Activated gamma-delta T cell treated with anti-CD3 and anti-CD28 coated beads, Interleukin-2, amount 50 U/mL, for 16 hours (primary cell): ENCODE data around the gene SPATA46.

Experiments used
- DNase-seq: peaks from one replicate; pipeline ENCODE4 v3.0.0-alpha.2; 2020; ENCODE audit warnings: low read depth

The SPATA46 gene

GRCh38 chr1:162391790-162392563 is 15.3 kb upstream of the SPATA46 start:
- no peak for DNase-seq

- no peak for DNase-seq
Measured at GRCh38 chr1:162390396-162391185, 13.9 kb upstream of the SPATA46 start.

GRCh38 chr1:162389971-162390370 is 13.3 kb upstream of the SPATA46 start:
- DNase-seq: no peak

GRCh38 chr1:162389021-162389818 is 12.6 kb upstream of the SPATA46 start:
- no peak for DNase-seq

GRCh38 chr1:162388615-162389014 is 12.0 kb upstream of the SPATA46 start:
- DNase-seq: no peak

GRCh38 chr1:162388083-162388594 is 11.5 kb upstream of the SPATA46 start:
- no peak for DNase-seq

- DNase-seq: no peak
Measured at GRCh38 chr1:162387226-162388082, 10.8 kb upstream of the SPATA46 start.

- no peak for DNase-seq
Measured at GRCh38 chr1:162386292-162387225, 9.9 kb upstream of the SPATA46 start.

- no peak for DNase-seq
Measured at GRCh38 chr1:162385702-162386101, 9.0 kb upstream of the SPATA46 start.

- no peak for DNase-seq
Measured at GRCh38 chr1:162385280-162385623, 8.6 kb upstream of the SPATA46 start.

GRCh38 chr1:162384601-162385279 is 8.1 kb upstream of the SPATA46 start:
- no peak for DNase-seq

- no peak for DNase-seq
Measured at GRCh38 chr1:162384116-162384515, 7.5 kb upstream of the SPATA46 start.

GRCh38 chr1:162383516-162383915 is 6.9 kb upstream of the SPATA46 start:
- DNase-seq: no peak

- DNase-seq: no peak
Measured at GRCh38 chr1:162383091-162383490, 6.4 kb upstream of the SPATA46 start.

- no peak for DNase-seq
Measured at GRCh38 chr1:162381941-162382750, 5.5 kb upstream of the SPATA46 start.

- no peak for DNase-seq
Measured at GRCh38 chr1:162381383-162381782, 4.7 kb upstream of the SPATA46 start, which contains the start of gene C1orf226. C1orf226 (plus strand) TSS chr1:162381728; CDS start chr1:162381902, 174 bp downstream.

- DNase-seq: no peak
Measured at GRCh38 chr1:162380061-162380846, 3.6 kb upstream of the SPATA46 start.

GRCh38 chr1:162375463-162375862 is 1.2 kb downstream of the SPATA46 start:
- no peak for DNase-seq
